Glutamatergic neuron (in vitro differentiated cells): Measurements from ENCODE around the gene OR2V2. TPM values are rescaled to one million over a fixed set of nuclear protein-coding genes. Genes with fewer than 3 reads are reported as not detected.

ENCODE experiments used
- DNase-seq: peaks from one replicate; pipeline ENCODE4 v3.0.0; 2022
- H3K27ac Mint-ChIP-seq: one replicate; pipeline ENCODE4 v1.8.0; 2020; ENCODE audit warnings: mild to moderate bottlenecking, mixed read lengths, inconsistent platforms; ENCODE audit not compliant: unreplicated experiment
- H3K27me3 Mint-ChIP-seq: one replicate; pipeline ENCODE4 v1.8.0; 2020; ENCODE audit warnings: mild to moderate bottlenecking, moderate library complexity, mixed read lengths, inconsistent platforms; ENCODE audit not compliant: unreplicated experiment
- H3K36me3 Mint-ChIP-seq: one replicate; pipeline ENCODE4 v1.8.0; 2020; ENCODE audit warnings: mild to moderate bottlenecking, mixed read lengths, inconsistent platforms; ENCODE audit not compliant: unreplicated experiment
- H3K4me1 Mint-ChIP-seq: one replicate; pipeline ENCODE4 v1.8.0; 2020; ENCODE audit warnings: mild to moderate bottlenecking, low read depth, mixed read lengths, inconsistent platforms; ENCODE audit not compliant: unreplicated experiment
- H3K4me3 Mint-ChIP-seq: one replicate; pipeline ENCODE4 v1.8.0; 2020; ENCODE audit warnings: mild to moderate bottlenecking, mixed read lengths, inconsistent platforms; ENCODE audit not compliant: unreplicated experiment
- H3K9me3 Mint-ChIP-seq: one replicate; pipeline ENCODE4 v1.8.0; 2020; ENCODE audit warnings: mild to moderate bottlenecking, moderate library complexity, mixed read lengths, inconsistent platforms; ENCODE audit not compliant: unreplicated experiment
- total RNA-seq: library from RNA; stranded (reverse); fragmentation: NEBNext Ultra II Directional; extraction: Animal tissue kit (Norgen Biotek cat#: 25700); gene quantifications from one replicate; pipeline ENCODE4 v1.2.1, GENCODE V29; 2021; ENCODE audit not compliant: unreplicated experiment
- TF ChIP-seq, protein P1 (sequence below): fragments of 200-600 bp; sonication (generic); IDR thresholded peaks from one replicate; pipeline ENCODE4 v1.5.0; 2021; ENCODE audit not compliant: partially characterized antibody, unreplicated experiment

The OR2V2 gene
- total RNA-seq, 1 donor from 2014 or later: not detected

DNA sequence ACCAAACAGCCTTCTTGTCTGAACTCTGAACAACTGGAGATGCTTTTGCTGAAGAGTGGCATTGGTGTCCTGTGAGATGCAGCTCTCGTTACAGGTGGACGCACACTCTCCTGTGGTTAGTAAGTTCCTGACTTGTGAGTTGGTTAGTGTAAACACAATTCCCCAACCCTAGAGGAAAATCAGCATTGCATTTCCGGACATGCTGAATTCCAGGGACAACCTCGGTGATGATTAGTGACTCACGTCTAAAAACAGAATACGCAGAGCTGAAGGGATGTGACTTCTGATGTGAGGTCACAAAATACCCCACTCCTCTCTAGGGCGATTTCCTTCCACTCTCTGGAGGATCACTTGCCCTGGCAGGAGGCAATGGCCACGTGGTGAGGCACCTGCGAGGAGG is 5.0 kb downstream of the OR2V2 start:
- H3K27ac Mint-ChIP-seq: no peak overlapping the region
- peaks cover 3% of the 10 kb centered on the region for H3K4me1 Mint-ChIP-seq
- H3K27me3 Mint-ChIP-seq: peaks cover 3% of the 10 kb centered on the region
- H3K4me3 Mint-ChIP-seq: no peak overlapping the region
- TF ChIP-seq, protein P1, sequence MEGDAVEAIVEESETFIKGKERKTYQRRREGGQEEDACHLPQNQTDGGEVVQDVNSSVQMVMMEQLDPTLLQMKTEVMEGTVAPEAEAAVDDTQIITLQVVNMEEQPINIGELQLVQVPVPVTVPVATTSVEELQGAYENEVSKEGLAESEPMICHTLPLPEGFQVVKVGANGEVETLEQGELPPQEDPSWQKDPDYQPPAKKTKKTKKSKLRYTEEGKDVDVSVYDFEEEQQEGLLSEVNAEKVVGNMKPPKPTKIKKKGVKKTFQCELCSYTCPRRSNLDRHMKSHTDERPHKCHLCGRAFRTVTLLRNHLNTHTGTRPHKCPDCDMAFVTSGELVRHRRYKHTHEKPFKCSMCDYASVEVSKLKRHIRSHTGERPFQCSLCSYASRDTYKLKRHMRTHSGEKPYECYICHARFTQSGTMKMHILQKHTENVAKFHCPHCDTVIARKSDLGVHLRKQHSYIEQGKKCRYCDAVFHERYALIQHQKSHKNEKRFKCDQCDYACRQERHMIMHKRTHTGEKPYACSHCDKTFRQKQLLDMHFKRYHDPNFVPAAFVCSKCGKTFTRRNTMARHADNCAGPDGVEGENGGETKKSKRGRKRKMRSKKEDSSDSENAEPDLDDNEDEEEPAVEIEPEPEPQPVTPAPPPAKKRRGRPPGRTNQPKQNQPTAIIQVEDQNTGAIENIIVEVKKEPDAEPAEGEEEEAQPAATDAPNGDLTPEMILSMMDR: no peak
- H3K36me3 Mint-ChIP-seq: no peaks in the 10 kb centered on the region
- H3K9me3 Mint-ChIP-seq: peaks cover 8% of the 10 kb centered on the region
- no peak for DNase-seq

DNA sequence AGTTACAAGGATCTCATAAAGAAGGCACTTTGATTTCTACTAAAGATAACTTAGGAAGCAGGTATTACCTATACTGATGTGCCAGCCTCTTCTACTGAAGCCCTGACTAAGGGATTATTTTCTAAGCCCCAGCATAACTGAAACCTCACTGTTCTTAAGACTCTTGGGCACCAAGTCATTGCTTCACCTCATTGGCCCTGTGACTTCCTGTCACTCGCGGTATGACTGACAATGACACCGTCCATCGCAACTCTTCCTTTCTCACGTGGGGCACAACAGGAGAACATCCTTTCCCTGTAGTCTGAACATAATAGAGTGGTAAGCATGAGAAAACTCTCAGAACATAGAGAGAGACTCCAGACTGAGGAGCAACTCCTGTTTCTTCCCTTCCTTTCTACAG is 6.4 kb downstream of the OR2V2 start:
- Mint-ChIP-seq H3K36me3 (no peaks in the 10 kb centered on the region), H3K4me3 (no peak overlapping the region), H3K27ac (no peak overlapping the region), H3K4me1 (peaks cover 3% of the 10 kb centered on the region), H3K27me3 (peaks cover 5% of the 10 kb centered on the region), H3K9me3 (peaks cover 7% of the 10 kb centered on the region)
- TF ChIP-seq, protein P1: no peak
- no peak for DNase-seq

DNA sequence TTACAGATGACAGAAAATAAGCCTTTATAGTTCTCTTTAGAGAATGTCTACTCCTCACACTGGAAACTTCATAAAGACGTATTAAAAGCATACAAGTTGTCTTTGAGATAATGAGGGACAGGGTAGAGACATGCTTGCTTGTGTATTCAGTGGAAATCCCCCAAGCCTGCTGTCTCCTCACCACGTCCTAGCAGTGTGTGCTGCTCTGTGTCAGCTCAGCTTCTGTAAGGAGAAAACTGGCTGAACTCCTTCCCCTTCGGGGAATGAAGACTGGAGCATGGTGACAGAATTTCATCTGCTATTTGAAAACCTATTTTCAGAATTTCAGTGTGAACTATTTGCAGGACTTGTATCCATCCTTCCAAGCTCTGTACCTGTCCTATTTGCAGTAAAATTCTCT is 9.4 kb downstream of the OR2V2 start:
- Mint-ChIP-seq H3K27me3 (peaks cover 7% of the 10 kb centered on the region), H3K36me3 (no peaks in the 10 kb centered on the region), H3K4me3 (no peak overlapping the region), H3K9me3 (peaks cover 3% of the 10 kb centered on the region), H3K27ac (no peak overlapping the region), H3K4me1 (peaks cover 6% of the 10 kb centered on the region)
- TF ChIP-seq, protein P1: no peak
- DNase-seq: no peak

DNA sequence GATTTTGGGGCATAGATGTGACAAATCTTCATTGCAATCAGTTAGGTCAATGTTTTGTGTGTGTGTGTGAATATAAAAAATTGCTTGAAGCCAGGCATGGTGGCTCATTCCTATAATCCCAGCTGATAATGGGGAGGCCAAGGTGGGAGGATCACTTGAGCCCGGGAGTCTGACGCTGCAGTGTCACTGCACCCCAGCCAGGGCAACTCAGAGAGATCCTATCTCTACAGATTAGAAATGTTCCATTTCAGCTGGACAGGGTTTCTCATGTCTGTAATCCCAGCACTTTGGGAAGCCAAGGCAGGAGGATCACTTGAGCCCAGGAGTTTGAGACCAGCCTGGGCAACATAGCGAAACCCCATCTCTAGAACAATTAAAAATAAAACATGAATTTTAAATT is 11.5 kb downstream of the OR2V2 start:
- no peaks in the 10 kb centered on the region for H3K36me3 Mint-ChIP-seq
- H3K27ac Mint-ChIP-seq: peak overlapping the region; percentile 53
- DNase-seq: no peak
- TF ChIP-seq, protein P1: no peak
- no peak overlapping the region for H3K4me3 Mint-ChIP-seq
- peaks cover 6% of the 10 kb centered on the region for H3K4me1 Mint-ChIP-seq
- H3K9me3 Mint-ChIP-seq: peaks cover 11% of the 10 kb centered on the region
- peaks cover 14% of the 10 kb centered on the region for H3K27me3 Mint-ChIP-seq

DNA sequence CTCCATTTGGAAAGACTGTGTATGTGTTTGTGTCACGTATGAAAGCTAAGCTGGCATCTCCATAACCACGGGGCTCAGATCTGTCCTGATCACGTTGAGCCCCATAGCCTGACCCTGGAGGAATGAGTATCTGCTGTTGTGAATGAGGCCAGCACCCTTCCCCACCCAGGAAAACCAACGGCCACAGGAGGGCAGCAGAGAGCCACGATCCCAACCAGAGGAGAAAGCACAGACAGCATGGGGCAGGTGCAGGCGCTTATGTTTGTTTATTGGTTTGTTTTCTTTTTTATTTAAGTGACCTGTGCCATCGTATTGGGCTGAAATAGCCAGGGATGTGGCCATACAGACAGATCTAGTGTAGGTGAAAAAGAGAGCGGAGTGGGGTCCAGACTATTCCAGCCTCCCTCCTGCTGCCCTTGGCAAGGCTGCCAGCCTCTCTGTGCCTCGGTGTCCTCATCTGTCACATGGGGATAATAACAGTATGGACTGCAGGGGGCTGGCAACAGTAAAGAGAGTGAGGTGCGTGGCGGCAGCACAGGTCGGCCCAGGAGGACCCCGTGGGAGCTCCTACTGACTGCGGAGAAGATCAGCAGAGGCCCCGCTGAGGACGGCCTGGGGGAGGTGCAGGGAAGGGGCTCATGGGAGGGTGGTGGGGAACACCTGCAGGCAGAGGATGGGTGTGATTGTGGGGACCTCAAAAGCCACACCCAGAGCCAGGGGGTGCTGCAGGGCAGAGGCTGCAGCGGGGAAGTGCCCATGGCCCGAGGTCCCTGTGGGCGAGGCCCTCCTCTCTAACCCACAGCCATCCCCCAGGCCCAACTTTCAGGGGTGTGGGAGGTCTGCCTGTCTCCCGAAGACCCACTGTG is 12.1 kb downstream of the OR2V2 start:
- Mint-ChIP-seq H3K27ac (peak overlapping the region; percentile 53), H3K4me1 (peaks cover 6% of the 10 kb centered on the region), H3K27me3 (peaks cover 14% of the 10 kb centered on the region), H3K36me3 (no peaks in the 10 kb centered on the region), H3K4me3 (peak overlapping the region; percentile 74), H3K9me3 (peaks cover 13% of the 10 kb centered on the region)
- TF ChIP-seq, protein P1: peak; percentile 80
- peak; percentile 95 for DNase-seq
